Measurements from ENCODE around the gene PSMC3.

- TF ChIP-seq CTCF (IDR thresholded peaks at IDR 0.05) (no peak), POLR2A (IDR thresholded peaks at IDR 0.05) (peak; percentile 22)
Measured at GRCh38 chr11:47399860-47400767, 26.1 kb downstream of the PSMC3 start.

All from right lobe of liver (tissue), 4 donors.